Fibroblast of peridontal ligament (primary cell): ENCODE data around the gene KDM6A.
"Not testable (repeated sequence)": the region's sequence is repeated elsewhere in the genome, so short reads cannot be mapped to it uniquely, and the experiment has no call there.

Experiments
- DNase-seq: peaks from one replicate; pipeline ENCODE4 v3.0.0-alpha.2; 2010; ENCODE audit errors: extremely low read depth

KDM6A gene

GRCh38 chrX:44872821-44873414 lies at the start of gene KDM6A:
TSS of gene KDM6A (plus strand) at chrX:44873188. CDS start at chrX:44873552, 364 bp downstream.
- DNase-seq = peak; percentile 91

- not testable (repeated sequence) for DNase-seq
Measured at GRCh38 chrX:44823193-44823592, 49.8 kb upstream of the KDM6A start.

- DNase-seq = peak; percentile 86
Measured at GRCh38 chrX:44828008-44828605, 44.9 kb upstream of the KDM6A start.

GRCh38 chrX:44829832-44830231 lies 43.2 kb upstream of the KDM6A start:
- DNase-seq = no peak

GRCh38 chrX:44842550-44843317 lies 30.3 kb upstream of the KDM6A start:
- no peak for DNase-seq

GRCh38 chrX:44843318-44843702 lies 29.7 kb upstream of the KDM6A start:
- no peak for DNase-seq

- DNase-seq = no peak
Measured at GRCh38 chrX:44843753-44844152, 29.2 kb upstream of the KDM6A start, which contains the start of gene DUSP21. TSS of gene DUSP21 (plus strand) at chrX:44844021. CDS start at chrX:44844133, 112 bp downstream.

- no peak for DNase-seq
Measured at GRCh38 chrX:44844204-44844603, 28.8 kb upstream of the KDM6A start.

GRCh38 chrX:44850891-44851290 lies 22.1 kb upstream of the KDM6A start:
- DNase-seq = not testable (repeated sequence)

- peak; percentile 14 for DNase-seq
Measured at GRCh38 chrX:44871114-44871645, 1.8 kb upstream of the KDM6A start.

- DNase-seq = peak; percentile 21
Measured at GRCh38 chrX:44871931-44872820, 812 bp upstream of the KDM6A start.

- peak; percentile 33 for DNase-seq
Measured at GRCh38 chrX:44873415-44874276, 658 bp downstream of the KDM6A start.

GRCh38 chrX:44874420-44875184 lies 1.6 kb downstream of the KDM6A start:
- DNase-seq = peak; percentile 34

- DNase-seq = no peak
Measured at GRCh38 chrX:44875185-44875489, 2.1 kb downstream of the KDM6A start.

GRCh38 chrX:44876086-44876485 lies 3.1 kb downstream of the KDM6A start:
- DNase-seq = peak; percentile 35

GRCh38 chrX:44876767-44877166 lies 3.8 kb downstream of the KDM6A start:
- DNase-seq = no peak

- DNase-seq = no peak
Measured at GRCh38 chrX:44878780-44879179, 5.8 kb downstream of the KDM6A start.

GRCh38 chrX:44881549-44881948 lies 8.6 kb downstream of the KDM6A start:
- DNase-seq = no peak

- DNase-seq = no peak
Measured at GRCh38 chrX:44882635-44883034, 9.6 kb downstream of the KDM6A start.

GRCh38 chrX:44884944-44885343 lies 12.0 kb downstream of the KDM6A start:
- no peak for DNase-seq
